Heart left ventricle (tissue), 16 donors: Measurements from ENCODE around the gene ABTB1. TPM values are rescaled to one million over a fixed set of nuclear protein-coding genes. Genes with fewer than 3 reads are reported as not detected.

Experiments
- ATAC-seq, 4 donors: fragments of 200-7000 bp; cut with Tn5 transposase; one replicate each; pipeline ENCODE4 v1.9.1; 2020 to 2022; ENCODE audit warnings: moderate library complexity in 4 of 4, mild to moderate bottlenecking in 3 of 4, moderate number of reproducible peaks in 1 of 4
- DNase-seq, 5 donors: peaks; one replicate each; pipeline ENCODE4 v3.0.0-alpha.2; 2020
- H3K27ac ChIP-seq, 12 donors: fragments of 200-600 bp; sonication (generic) in 4 of 12; one replicate each; pipeline versions ENCODE4 v1.5.0 to v1.8.0; 2016 to 2022; ENCODE audit warnings: mild to moderate bottlenecking in 2 of 12
- H3K27me3 ChIP-seq, 9 donors: fragments of 200-600 bp; sonication (generic) in 2 of 9; one replicate each; pipeline versions ENCODE4 v1.5.1 to v1.8.0; 2016 to 2022; ENCODE audit warnings: mild to moderate bottlenecking in 3 of 9
- H3K36me3 ChIP-seq, 9 donors: fragments of 200-600 bp; sonication (generic) in 2 of 9; one replicate each; pipeline versions ENCODE4 v1.5.0 to v1.8.0; 2018 to 2022; ENCODE audit warnings: mild to moderate bottlenecking in 2 of 9
- H3K4me1 ChIP-seq, 12 donors: fragments of 200-600 bp; sonication (generic) in 4 of 12; one replicate each; pipeline versions ENCODE4 v1.5.0 to v1.8.0; 2016 to 2022; ENCODE audit warnings: mild to moderate bottlenecking in 3 of 12
- H3K4me3 ChIP-seq, 12 donors: fragments of 200-600 bp; sonication (generic) in 4 of 12; one replicate each; pipeline versions ENCODE4 v1.5.0 to v1.8.0; 2017 to 2022; ENCODE audit warnings: mild to moderate bottlenecking in 9 of 12, moderate library complexity in 4 of 12
- H3K9me3 ChIP-seq, 12 donors: fragments of 200-600 bp; sonication (generic) in 4 of 12; one replicate each; pipeline versions ENCODE4 v1.5.0 to v1.8.0; 2016 to 2022; ENCODE audit warnings: mild to moderate bottlenecking in 1 of 12
- CTCF ChIP-seq, 12 donors: fragments of 200-600 bp; sonication (generic) in 4 of 12; IDR thresholded peaks; one replicate each; pipeline versions ENCODE4 v1.5.0 to v1.8.0; 2018 to 2022; ENCODE audit warnings: antibody characterized with exemption in 12 of 12, mild to moderate bottlenecking in 5 of 12
- POLR2A ChIP-seq, 2 donors: fragments of 450-650 bp; IDR thresholded peaks; one replicate each; pipeline ENCODE4 v1.6.1; 2017; ENCODE audit warnings: antibody characterized with exemption in 2 of 2, mild to moderate bottlenecking in 2 of 2, moderate library complexity in 2 of 2
- WGBS, 4 donors: extraction: QIAGEN DNeasy Blood & Tissue Kit in 2 of 4; methylation state at CpG; one replicate each; pipeline versions ENCODE4 v1.1.5 to v1.1.7; 2013 to 2018; 5-methylcytosine and 5-hydroxymethylcytosine counted together
- intact Hi-C, 10 donors: fragments of 100-400 bp; cut with DNase I; formaldehyde crosslinking; loops; one replicate each; pipeline versions ENCODE4 v1.11.1 to v1.14.2; 2022
- polyA plus RNA-seq, 2 donors: library from polyadenylated mRNA; stranded (reverse); fragments of 200-250 nt; gene quantifications; one replicate each; pipeline ENCODE4 v1.2.3, GENCODE V29; 2013
- total RNA-seq, 9 donors: library from RNA; depleted of rRNA in 2 of 9; stranded (reverse); fragments of >200 nt in 2 of 9; fragmentation: NEBNext Ultra II Directional in 3 of 9; extraction: Animal tissue kit (Norgen Biotek cat#: 25700) in 3 of 9; gene quantifications; one replicate each; pipeline versions ENCODE4 v1.1.0 to v1.2.4, GENCODE V29; 2016 to 2023
- donor health status: ischemic (EF 13 %, LVEDD 7.1; RV severe dilation, severe dysfunction).
- donor health status: healthy with polysubstance abuse.
- donor health status: DM: no; HTN: yes; CAD: no.
- donor health status: DM: no; HTN: no; CAD: no.
- donor health status: ischemic (EF 25% LVEDD 6.9; RV normal size, moderate dysfunction).
- donor health status: ischemic (EF 25% LVEDD 5.7; RV mildly dilated, moderate dysfunction).
- donor health status: healthy.
- donor health status: DM: yes; HTN: yes; CAD: no.
- donor health status: ischemic (EF 35%, LVEDD 5.7; RV mildly dilated, moderate dysfunction).
- donor health status: nonischemic (EF 11% LVEDD 7.7; RV severe dilation, severe dysfunction).
- donor health status: DM: yes; HTN: yes; CAD: no.
- donor health status: PGD.
- donor health status: ischemic (EF 29% LVEDD 5.4; RV normal size, mild dysfunction).
- donor health status: nonischemic (EF 23%, LVEDD 6.1; RV moderate dilation, normal function).

The ABTB1 gene
- total and polyA plus RNA-seq, 11 donors, result 15.4 to 39.3 (median 30.9) TPM

GRCh38 chr3:127690106-127690505 is 17.4 kb downstream of the ABTB1 start:
- no peak overlapping the region for H3K4me3 ChIP-seq
- H3K27me3 ChIP-seq, result no peaks in the 10 kb centered on the region
- peaks cover 0 to 51% (median 19%) of the 10 kb centered on the region in 12 donors for H3K4me1 ChIP-seq
- intact Hi-C loops, result loop anchor here in 5 of 10 donors (5.0 kb wide), 3 partner anchors 132 to 272 kb away; partner anchors contain the start of gene MGLL (in 3 of the 5)
- WGBS, 4 donors, result 63 to 73% (median 68%) methylated on average over 2 to 4 of the region's 4 CpGs
- no peak for ATAC-seq
- H3K27ac ChIP-seq, result peak overlapping the region in 10 of 12 donors; percentile 6 to 70 (median 53)
- no peaks in the 10 kb centered on the region for H3K9me3 ChIP-seq
- TF ChIP-seq POLR2A (IDR thresholded peaks at IDR 0.05) (no peak), CTCF (IDR thresholded peaks at IDR 0.05) (no peak)
- DNase-seq, result peak in 2 of 5 donors; percentile 27 to 48
- peaks cover 0 to 59% (median 42%) of the 10 kb centered on the region in 9 donors for H3K36me3 ChIP-seq

GRCh38 chr3:127690823-127691452 is 18.2 kb downstream of the ABTB1 start:
- ATAC-seq (peak; percentile 55 to 72 (median 64)), DNase-seq (peak in 2 of 5 donors; percentile 56 to 73)
- Histone ChIP-seq H3K27ac (peak overlapping the region in 11 of 12 donors; percentile 8 to 70 (median 52)), H3K36me3 (peaks cover 0 to 60% (median 42%) of the 10 kb centered on the region in 9 donors), H3K4me3 (no peak overlapping the region), H3K27me3 (no peaks in the 10 kb centered on the region), H3K9me3 (no peaks in the 10 kb centered on the region), H3K4me1 (peaks cover 0 to 60% (median 21%) of the 10 kb centered on the region in 12 donors)
- intact Hi-C loops, result loop anchor here in 5 of 10 donors (5.0 kb wide), 3 partner anchors 131 to 271 kb away; partner anchors contain the start of gene MGLL (in 3 of the 5)
- 78 to 88% (median 84%) methylated on average over 2 to 4 of the region's 4 CpGs for WGBS, 4 donors
- peak; percentile 29 to 68 (median 46) for TF ChIP-seq CTCF (IDR thresholded peaks at IDR 0.05)
- no peak for TF ChIP-seq POLR2A (IDR thresholded peaks at IDR 0.05)

GRCh38 chr3:127691489-127691888 is 18.7 kb downstream of the ABTB1 start:
- WGBS, 4 donors, result 69 to 84% (median 78%) methylated on average over 8 of the region's 8 CpGs
- Histone ChIP-seq H3K4me3 (no peak overlapping the region), H3K27me3 (no peaks in the 10 kb centered on the region), H3K36me3 (peaks cover 0 to 60% (median 42%) of the 10 kb centered on the region in 9 donors), H3K4me1 (peaks cover 0 to 65% (median 25%) of the 10 kb centered on the region in 12 donors), H3K27ac (peak overlapping the region in 11 of 12 donors; percentile 8 to 70 (median 52)), H3K9me3 (no peaks in the 10 kb centered on the region)
- ATAC-seq, result no peak
- TF ChIP-seq POLR2A (IDR thresholded peaks at IDR 0.05) (no peak), CTCF (IDR thresholded peaks at IDR 0.05) (no peak)
- peak in 3 of 5 donors; percentile 16 to 49 (median 31) for DNase-seq
- intact Hi-C loops, result loop anchor here in 5 of 10 donors (5.0 kb wide), 3 partner anchors 131 to 271 kb away; partner anchors contain the start of gene MGLL (in 3 of the 5)

DNA sequence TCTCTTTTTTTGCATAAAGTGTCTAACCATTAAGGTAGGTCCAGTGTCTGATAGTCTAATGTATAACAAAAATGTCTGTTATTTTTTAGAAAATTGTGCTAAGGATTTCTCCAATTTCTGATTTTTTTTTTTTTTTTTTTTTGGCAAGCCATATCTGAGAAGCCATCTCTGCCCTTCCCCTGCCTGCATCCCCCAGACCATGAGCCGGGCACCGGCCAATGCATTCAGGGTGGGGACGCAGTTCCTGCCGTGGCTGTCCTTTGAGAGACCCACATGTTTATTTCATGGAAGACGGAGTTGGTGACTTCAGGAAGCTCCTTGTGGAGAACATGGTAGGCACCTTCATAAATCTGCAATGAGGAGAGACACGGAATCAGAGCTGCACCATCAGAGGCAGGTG is 19.2 kb downstream of the ABTB1 start:
- 75 to 81% (median 77%) methylated on average over 6 of the region's 6 CpGs for WGBS, 4 donors
- DNase-seq (peak in 3 of 5 donors; percentile 18 to 37 (median 21)), ATAC-seq (no peak)
- Histone ChIP-seq H3K27ac (peak overlapping the region in 9 of 12 donors; percentile 8 to 70 (median 52)), H3K4me3 (no peak overlapping the region), H3K36me3 (peaks cover 0 to 60% (median 42%) of the 10 kb centered on the region in 9 donors), H3K4me1 (peaks cover 3 to 70% (median 30%) of the 10 kb centered on the region in 12 donors), H3K27me3 (no peaks in the 10 kb centered on the region), H3K9me3 (no peaks in the 10 kb centered on the region)
- intact Hi-C loops, result loop anchor here in 5 of 10 donors (5.0 kb wide), 3 partner anchors 130 to 270 kb away; partner anchors contain the start of gene MGLL (in 3 of the 5)
- TF ChIP-seq POLR2A (IDR thresholded peaks at IDR 0.05), result no peak
- TF ChIP-seq CTCF (IDR thresholded peaks at IDR 0.05), result no peak
